ENCODE data around the gene GALE.
"Not testable (repeated sequence)": the region's sequence is repeated elsewhere in the genome, so short reads cannot be mapped to it uniquely, and the experiment has no call there.

GALE gene

GRCh38 chr1:23792151-23792945, 8.2 kb downstream of the GALE start:
- DNase-seq (ENCODE audit: low spot score) = no peak

GRCh38 chr1:23791516-23792047, 9.0 kb downstream of the GALE start:
- peak; percentile 67 for DNase-seq (ENCODE audit: low spot score)

- peak; percentile 92 for DNase-seq (ENCODE audit: low spot score)
These were observed 9.6 kb downstream of the GALE start, which contains the start of gene LYPLA2 for GRCh38 chr1:23790696-23791515. Gene LYPLA2 (plus strand): TSS chr1:23791145. CDS start chr1:23792683, 1,538 bp downstream.

GRCh38 chr1:23788695-23789094, 11.9 kb downstream of the GALE start:
- no peak for DNase-seq (ENCODE audit: low spot score)

- DNase-seq (ENCODE audit: low spot score) = no peak
These were observed 12.9 kb downstream of the GALE start for GRCh38 chr1:23787701-23788100.

- DNase-seq (ENCODE audit: low spot score) = no peak
These were observed 15.7 kb downstream of the GALE start for GRCh38 chr1:23784846-23785245.

- DNase-seq (ENCODE audit: low spot score) = not testable (repeated sequence)
These were observed 17.4 kb downstream of the GALE start for GRCh38 chr1:23783141-23783540.

- no peak for DNase-seq (ENCODE audit: low spot score)
These were observed 20.7 kb downstream of the GALE start for GRCh38 chr1:23779826-23780371.

GRCh38 chr1:23777979-23778814, 22.4 kb downstream of the GALE start, which contains the start of gene PITHD1:
Gene PITHD1 (plus strand): TSS chr1:23778418. CDS start chr1:23778516, 98 bp downstream.
- DNase-seq (ENCODE audit: low spot score) = peak; percentile 85

- DNase-seq (ENCODE audit: low spot score) = no peak
These were observed 24.3 kb downstream of the GALE start for GRCh38 chr1:23776217-23776616.

GRCh38 chr1:23774174-23774880, 26.2 kb downstream of the GALE start:
- DNase-seq (ENCODE audit: low spot score) = no peak

- no peak for DNase-seq (ENCODE audit: low spot score)
These were observed 27.7 kb downstream of the GALE start for GRCh38 chr1:23772854-23773242.

- peak; percentile 47 for DNase-seq (ENCODE audit: low spot score)
These were observed 28.3 kb downstream of the GALE start for GRCh38 chr1:23772049-23772853.

- no peak for DNase-seq (ENCODE audit: low spot score)
These were observed 31.8 kb downstream of the GALE start for GRCh38 chr1:23768733-23769132.

- no peak for DNase-seq (ENCODE audit: low spot score)
These were observed 37.4 kb downstream of the GALE start for GRCh38 chr1:23763041-23763577.

GRCh38 chr1:23759277-23759676, 41.3 kb downstream of the GALE start:
- DNase-seq (ENCODE audit: low spot score) = no peak

- no peak for DNase-seq (ENCODE audit: low spot score)
These were observed 42.7 kb downstream of the GALE start for GRCh38 chr1:23757812-23758211.

- no peak for DNase-seq (ENCODE audit: low spot score)
These were observed 43.9 kb downstream of the GALE start for GRCh38 chr1:23756676-23757075.

GRCh38 chr1:23752909-23753308, 47.6 kb downstream of the GALE start:
- no peak for DNase-seq (ENCODE audit: low spot score)

GRCh38 chr1:23751815-23752200, 48.7 kb downstream of the GALE start:
- DNase-seq (ENCODE audit: low spot score) = no peak
